GM23338 (cell line): ENCODE data around the gene SARM1.

Source experiments
- CREB1 ChIP-seq: fragments of 250-450 bp; sonication (Bioruptor Pico); IDR thresholded peaks from 2 replicates; pipeline ENCODE4 v1.5.0; 2020; ENCODE audit warnings: low read depth, mild to moderate bottlenecking, moderate library complexity
- EZH2 ChIP-seq: fragments of 200-600 bp; sonication (generic); IDR thresholded peaks from one replicate; pipeline ENCODE4 v1.8.0; 2017; ENCODE audit warnings: antibody characterized with exemption, mild to moderate bottlenecking, low read depth; ENCODE audit not compliant: unreplicated experiment
- POLR2AphosphoS5 ChIP-seq: IDR thresholded peaks from 2 replicates; pipeline ENCODE4 v1.6.1; 2016; ENCODE audit warnings: antibody characterized with exemption, low read depth
- REST ChIP-seq: IDR thresholded peaks from one replicate; pipeline ENCODE4 v1.6.1; 2018; ENCODE audit warnings: antibody characterized with exemption; ENCODE audit not compliant: unreplicated experiment
- STAT1 ChIP-seq: IDR thresholded peaks from one replicate; pipeline ENCODE4 v1.6.1; 2016; ENCODE audit warnings: antibody characterized with exemption; ENCODE audit not compliant: unreplicated experiment
- TF ChIP-seq, protein P1 (sequence below), 2 experiments: fragments of 200-600 bp in 1 of 2; sonication (generic) in 1 of 2; conservative IDR thresholded peaks; 2 replicates each; pipeline versions ENCODE4 v1.5.1 to v1.6.1; 2016 to 2017; ENCODE audit warnings: antibody characterized with exemption in 2 of 2, low read depth in 2 of 2, mild to moderate bottlenecking in 2 of 2, moderate library complexity in 1 of 2

DNA sequence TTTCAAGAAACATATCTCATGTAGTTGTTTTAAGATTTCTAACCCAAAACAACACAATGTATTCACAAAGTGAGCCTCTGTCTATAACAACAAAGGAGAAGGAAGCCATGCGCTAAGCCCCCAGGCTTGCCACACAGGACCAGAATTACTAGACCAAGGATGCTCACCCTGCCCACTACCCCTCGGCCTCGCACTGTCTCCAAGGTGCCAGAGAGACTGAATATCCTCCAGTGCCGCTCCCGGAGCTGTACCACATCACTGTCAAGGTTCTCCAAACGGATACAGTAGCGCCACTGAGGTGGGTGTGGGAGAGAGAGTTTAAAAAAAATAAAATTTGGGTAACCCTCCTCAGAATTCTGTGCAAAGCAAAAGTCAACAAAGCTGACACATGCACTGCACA is 21.2 kb upstream of the SARM1 start:
- TF ChIP-seq, protein P1, sequence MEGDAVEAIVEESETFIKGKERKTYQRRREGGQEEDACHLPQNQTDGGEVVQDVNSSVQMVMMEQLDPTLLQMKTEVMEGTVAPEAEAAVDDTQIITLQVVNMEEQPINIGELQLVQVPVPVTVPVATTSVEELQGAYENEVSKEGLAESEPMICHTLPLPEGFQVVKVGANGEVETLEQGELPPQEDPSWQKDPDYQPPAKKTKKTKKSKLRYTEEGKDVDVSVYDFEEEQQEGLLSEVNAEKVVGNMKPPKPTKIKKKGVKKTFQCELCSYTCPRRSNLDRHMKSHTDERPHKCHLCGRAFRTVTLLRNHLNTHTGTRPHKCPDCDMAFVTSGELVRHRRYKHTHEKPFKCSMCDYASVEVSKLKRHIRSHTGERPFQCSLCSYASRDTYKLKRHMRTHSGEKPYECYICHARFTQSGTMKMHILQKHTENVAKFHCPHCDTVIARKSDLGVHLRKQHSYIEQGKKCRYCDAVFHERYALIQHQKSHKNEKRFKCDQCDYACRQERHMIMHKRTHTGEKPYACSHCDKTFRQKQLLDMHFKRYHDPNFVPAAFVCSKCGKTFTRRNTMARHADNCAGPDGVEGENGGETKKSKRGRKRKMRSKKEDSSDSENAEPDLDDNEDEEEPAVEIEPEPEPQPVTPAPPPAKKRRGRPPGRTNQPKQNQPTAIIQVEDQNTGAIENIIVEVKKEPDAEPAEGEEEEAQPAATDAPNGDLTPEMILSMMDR (conservative IDR thresholded peaks at IDR 0.05; ENCODE audit: low read depth in 2 of 2) = no peak
- TF ChIP-seq POLR2AphosphoS5 = no peak
- no peak for TF ChIP-seq EZH2
- no peak for TF ChIP-seq CREB1 (CRISPR knock-in tag)
- no peak for TF ChIP-seq STAT1
- no peak for TF ChIP-seq REST
